ENCODE measurements around the gene SLC9A9.

SLC9A9 gene

DNA sequence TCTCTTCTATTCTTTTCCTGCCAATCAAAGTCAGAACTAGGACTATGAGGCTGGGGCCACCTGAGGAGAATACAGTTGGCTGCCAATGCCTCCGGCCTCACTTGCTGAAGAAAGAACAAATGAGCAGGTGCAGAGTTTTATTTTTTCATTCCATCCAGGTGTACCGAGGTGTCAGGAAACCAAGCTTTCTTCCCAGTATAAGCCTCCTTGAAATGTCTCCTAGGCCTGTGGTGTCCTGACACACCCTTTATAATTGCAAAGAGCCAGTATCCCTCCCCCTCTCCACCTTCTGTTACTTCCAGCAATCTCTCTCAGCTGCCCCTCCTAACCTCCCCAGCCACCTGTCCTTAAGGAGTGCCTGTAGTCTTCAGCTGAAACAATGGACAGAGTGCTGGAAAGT lies 127.9 kb downstream of the SLC9A9 start:
- Histone ChIP-seq H3K79me2 (ENCODE audit: low read length) (no peaks in the 10 kb centered on the region), H3K9me3 (ENCODE audit: insufficient read depth, low read length) (no peaks in the 10 kb centered on the region), H3K27me3 (ENCODE audit: low read depth, low read length) (no peaks in the 10 kb centered on the region), H4K20me1 (ENCODE audit: insufficient read depth, low read length) (no peaks in the 10 kb centered on the region), H3K27ac (ENCODE audit: low read length) (no peak overlapping the region), H2AFZ (ENCODE audit: low read depth, low read length) (no peak overlapping the region), H3K9ac (ENCODE audit: low read length) (no peak overlapping the region), H3K4me3 (ENCODE audit: low read length) (no peak overlapping the region), H3K4me1 (ENCODE audit: low read length) (no peaks in the 10 kb centered on the region), H3K4me2 (ENCODE audit: low read length) (no peak overlapping the region), H3K36me3 (replicated peaks; ENCODE audit: low read depth, low read length) (no peaks in the 10 kb centered on the region)
- no peak for TF ChIP-seq EZH2phosphoT487 (IDR thresholded peaks at IDR 0.05; ENCODE audit: low read depth)
- TF ChIP-seq, protein P1, sequence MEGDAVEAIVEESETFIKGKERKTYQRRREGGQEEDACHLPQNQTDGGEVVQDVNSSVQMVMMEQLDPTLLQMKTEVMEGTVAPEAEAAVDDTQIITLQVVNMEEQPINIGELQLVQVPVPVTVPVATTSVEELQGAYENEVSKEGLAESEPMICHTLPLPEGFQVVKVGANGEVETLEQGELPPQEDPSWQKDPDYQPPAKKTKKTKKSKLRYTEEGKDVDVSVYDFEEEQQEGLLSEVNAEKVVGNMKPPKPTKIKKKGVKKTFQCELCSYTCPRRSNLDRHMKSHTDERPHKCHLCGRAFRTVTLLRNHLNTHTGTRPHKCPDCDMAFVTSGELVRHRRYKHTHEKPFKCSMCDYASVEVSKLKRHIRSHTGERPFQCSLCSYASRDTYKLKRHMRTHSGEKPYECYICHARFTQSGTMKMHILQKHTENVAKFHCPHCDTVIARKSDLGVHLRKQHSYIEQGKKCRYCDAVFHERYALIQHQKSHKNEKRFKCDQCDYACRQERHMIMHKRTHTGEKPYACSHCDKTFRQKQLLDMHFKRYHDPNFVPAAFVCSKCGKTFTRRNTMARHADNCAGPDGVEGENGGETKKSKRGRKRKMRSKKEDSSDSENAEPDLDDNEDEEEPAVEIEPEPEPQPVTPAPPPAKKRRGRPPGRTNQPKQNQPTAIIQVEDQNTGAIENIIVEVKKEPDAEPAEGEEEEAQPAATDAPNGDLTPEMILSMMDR (IDR thresholded peaks at IDR 0.05; ENCODE audit: low read depth, low read length) = no peak

DNA sequence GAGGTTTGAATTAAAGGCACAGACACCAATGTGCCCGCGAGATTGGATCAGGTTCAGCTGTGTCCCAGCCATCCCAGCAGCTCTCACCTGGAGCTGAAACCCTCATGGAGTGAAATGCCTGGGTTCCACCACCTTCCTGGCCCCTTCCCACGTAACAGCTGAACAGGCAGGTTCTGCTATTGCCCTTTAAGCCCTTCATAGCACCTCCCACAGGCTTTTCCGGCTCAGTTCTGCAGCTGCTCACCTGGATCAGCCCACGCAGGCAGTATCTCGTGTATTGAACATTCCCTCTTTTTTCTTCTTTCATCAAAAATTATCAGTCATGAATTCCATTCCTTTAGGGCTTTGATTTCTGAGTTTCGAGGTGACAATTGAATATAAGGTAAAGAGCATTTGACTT lies 129.8 kb downstream of the SLC9A9 start:
- Histone ChIP-seq H2AFZ (ENCODE audit: low read depth, low read length) (no peak overlapping the region), H3K4me1 (ENCODE audit: low read length) (no peaks in the 10 kb centered on the region)

DNA sequence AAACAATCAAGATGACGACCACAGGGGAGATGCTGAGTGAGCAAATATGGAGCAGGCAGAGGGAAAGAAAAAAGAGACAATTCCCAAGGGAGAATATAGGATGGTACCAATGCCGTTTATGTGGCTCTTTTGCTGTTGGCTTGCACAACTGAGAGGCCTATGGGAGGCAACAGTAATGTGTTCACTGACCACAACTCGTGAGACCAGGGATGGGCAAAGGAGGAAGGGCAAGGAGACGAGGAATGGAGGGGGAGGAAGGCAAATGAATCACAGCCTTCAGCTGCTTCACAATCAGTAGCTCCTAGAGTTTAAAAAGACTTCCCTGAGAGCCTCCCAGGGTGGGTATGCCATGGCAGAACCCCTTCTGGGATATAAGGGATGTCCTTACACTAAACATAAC lies 131.5 kb downstream of the SLC9A9 start:
- no peaks in the 10 kb centered on the region for H3K4me1 ChIP-seq (ENCODE audit: low read length)
- no peaks in the 10 kb centered on the region for H3K36me3 ChIP-seq (replicated peaks; ENCODE audit: low read depth, low read length)
- no peak overlapping the region for H3K9ac ChIP-seq (ENCODE audit: low read length)
- TF ChIP-seq, protein P1 (IDR thresholded peaks at IDR 0.05; ENCODE audit: low read depth, low read length) = no peak
- no peak for TF ChIP-seq EZH2phosphoT487 (IDR thresholded peaks at IDR 0.05; ENCODE audit: low read depth)
- no peaks in the 10 kb centered on the region for H4K20me1 ChIP-seq (ENCODE audit: insufficient read depth, low read length)
- H3K79me2 ChIP-seq (ENCODE audit: low read length) = no peaks in the 10 kb centered on the region
- no peak overlapping the region for H3K4me3 ChIP-seq (ENCODE audit: low read length)
- no peak overlapping the region for H3K4me2 ChIP-seq (ENCODE audit: low read length)
- H2AFZ ChIP-seq (ENCODE audit: low read depth, low read length) = no peak overlapping the region
- no peaks in the 10 kb centered on the region for H3K27me3 ChIP-seq (ENCODE audit: low read depth, low read length)
- no peak overlapping the region for H3K27ac ChIP-seq (ENCODE audit: low read length)
- H3K9me3 ChIP-seq (ENCODE audit: insufficient read depth, low read length) = no peaks in the 10 kb centered on the region

More for the DNA sequence above, 129.8 kb downstream of the SLC9A9 start:
- no peaks in the 10 kb centered on the region for H3K36me3 ChIP-seq (replicated peaks; ENCODE audit: low read depth, low read length)
- no peaks in the 10 kb centered on the region for H3K79me2 ChIP-seq (ENCODE audit: low read length)
- H3K4me2 ChIP-seq (ENCODE audit: low read length) = no peak overlapping the region
- H3K9ac ChIP-seq (ENCODE audit: low read length) = no peak overlapping the region
- H4K20me1 ChIP-seq (ENCODE audit: insufficient read depth, low read length) = no peaks in the 10 kb centered on the region
- H3K27me3 ChIP-seq (ENCODE audit: low read depth, low read length) = no peaks in the 10 kb centered on the region
- no peak for TF ChIP-seq EZH2phosphoT487 (IDR thresholded peaks at IDR 0.05; ENCODE audit: low read depth)
- TF ChIP-seq, protein P1 (IDR thresholded peaks at IDR 0.05; ENCODE audit: low read depth, low read length) = no peak
- H3K9me3 ChIP-seq (ENCODE audit: insufficient read depth, low read length) = no peaks in the 10 kb centered on the region
- no peak overlapping the region for H3K27ac ChIP-seq (ENCODE audit: low read length)
- H3K4me3 ChIP-seq (ENCODE audit: low read length) = no peak overlapping the region

DNA sequence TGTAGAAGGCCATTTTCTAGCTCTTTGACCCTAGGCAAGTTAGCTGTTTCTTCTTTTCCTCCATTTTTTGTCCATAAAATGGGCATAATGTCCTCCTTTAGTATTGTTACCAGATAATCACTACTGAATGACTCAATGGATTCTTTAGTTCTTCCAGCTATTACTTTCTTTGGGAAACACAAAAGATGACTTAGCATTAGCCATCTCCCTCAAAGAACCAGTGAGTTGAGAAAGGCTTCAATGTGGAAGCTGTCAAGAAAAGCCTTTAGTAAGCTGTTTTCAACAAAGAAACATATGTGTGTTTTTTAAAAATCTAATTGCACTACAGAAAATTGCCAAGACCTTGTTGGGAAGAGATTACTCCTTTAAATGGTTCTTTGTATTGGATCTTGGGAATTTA lies 135.7 kb downstream of the SLC9A9 start:
- Histone ChIP-seq H3K9me3 (ENCODE audit: insufficient read depth, low read length) (no peaks in the 10 kb centered on the region), H4K20me1 (ENCODE audit: insufficient read depth, low read length) (no peaks in the 10 kb centered on the region), H3K27me3 (ENCODE audit: low read depth, low read length) (no peaks in the 10 kb centered on the region), H3K4me2 (ENCODE audit: low read length) (no peak overlapping the region), H3K79me2 (ENCODE audit: low read length) (no peaks in the 10 kb centered on the region), H3K4me3 (ENCODE audit: low read length) (no peak overlapping the region), H3K36me3 (replicated peaks; ENCODE audit: low read depth, low read length) (no peaks in the 10 kb centered on the region), H3K4me1 (ENCODE audit: low read length) (no peaks in the 10 kb centered on the region), H3K27ac (ENCODE audit: low read length) (no peak overlapping the region), H2AFZ (ENCODE audit: low read depth, low read length) (no peak overlapping the region), H3K9ac (ENCODE audit: low read length) (no peak overlapping the region)
- TF ChIP-seq, protein P1 (IDR thresholded peaks at IDR 0.05; ENCODE audit: low read depth, low read length) = no peak
- TF ChIP-seq EZH2phosphoT487 (IDR thresholded peaks at IDR 0.05; ENCODE audit: low read depth) = no peak
